A549 (cell line): ENCODE data around the gene SARDH. TPM values are rescaled to one million over a fixed set of nuclear protein-coding genes. Genes with fewer than 3 reads are reported as not detected.

ENCODE experiments used
- ATAC-seq, 2 experiments: fragments of 200-7000 bp in 1 of 2; fragments of >200 bp in 1 of 2; cut with Nextera tagmentation in 1 of 2; cut with Tn5 transposase in 1 of 2; 3 replicates each; pipeline versions ENCODE4 v1.8.0 to v1.9.1; 2018 to 2020; ENCODE audit warnings: mild to moderate bottlenecking in 1 of 2, moderate library complexity in 1 of 2
- CTCF ChIA-PET: fragments of 300-600 bp; sonication (Branson Sonifier 250); formaldehyde crosslinking; extraction: SDS; loops from one replicate; lab custom pipeline; 2021; ENCODE audit warnings: antibody characterized with exemption, inconsistent platforms; lab: Yijun Ruan, JAX
- POLR2A ChIA-PET: fragments of 350-600 bp; formaldehyde crosslinking; extraction: SDS; loops from one replicate; lab custom pipeline; 2021; ENCODE audit warnings: antibody characterized with exemption, inconsistent platforms; lab: Yijun Ruan, JAX
- DNase-seq, 2 experiments: peaks; one replicate each; pipeline versions ENCODE4 v3.0.0 to v3.0.0-alpha.2; 2011 to 2016; ENCODE audit warnings: low read depth in 1 of 2, low spot score in 1 of 2
- FAIRE-seq: peaks from 2 replicates; lab custom pipeline; 2011; peaks lifted over from hg19 to GRCh38; lab: Jason Lieb, UNC
- H3K27ac ChIP-seq, 2 experiments: fragments of >200 bp; sonication (Bioruptor Twin); formaldehyde crosslinking; 3 replicates each; pipeline ENCODE4 v1.5.1; 2016 to 2017
- H3K4me1 ChIP-seq: fragments of >200 bp; sonication (Bioruptor Twin); formaldehyde crosslinking; 3 replicates; pipeline ENCODE4 v1.6.1; 2016
- H3K4me2 ChIP-seq: fragments of >200 bp; sonication (Bioruptor Twin); formaldehyde crosslinking; 3 replicates; pipeline ENCODE4 v1.6.1; 2016
- H3K4me3 ChIP-seq: fragments of >200 bp; sonication (Bioruptor Twin); formaldehyde crosslinking; 3 replicates; pipeline ENCODE4 v1.5.1; 2016
- H3K9me3 ChIP-seq: fragments of >200 bp; sonication (Bioruptor Twin); formaldehyde crosslinking; 3 replicates; pipeline ENCODE4 v1.6.1; 2016
- ATOH8 ChIP-seq: fragments of 250-450 bp; sonication (Bioruptor Pico); IDR thresholded peaks from 2 replicates; pipeline ENCODE4 v1.5.0; 2020; ENCODE audit warnings: low read depth, mild to moderate bottlenecking, moderate library complexity
- CBX2 ChIP-seq: fragments of 200-600 bp; sonication (generic); IDR thresholded peaks from 2 replicates; pipeline ENCODE4 v1.6.1; 2016; ENCODE audit warnings: low read depth, mild to moderate bottlenecking, borderline replicate concordance
- CHD4 ChIP-seq: fragments of 200-600 bp; sonication (generic); IDR thresholded peaks from 2 replicates; pipeline ENCODE4 v1.6.1; 2016; ENCODE audit warnings: antibody characterized with exemption, mild to moderate bottlenecking, borderline replicate concordance
- E2F6 ChIP-seq: IDR thresholded peaks from 2 replicates; pipeline ENCODE4 v1.6.1; 2012; ENCODE audit warnings: low read depth, borderline replicate concordance
- EHF ChIP-seq: fragments of 250-450 bp; sonication (Bioruptor Pico); IDR thresholded peaks from 2 replicates; pipeline ENCODE4 v1.5.0; 2020; ENCODE audit warnings: mild to moderate bottlenecking
- EHMT2 ChIP-seq: fragments of 200-600 bp; sonication (generic); IDR thresholded peaks from 2 replicates; pipeline ENCODE4 v1.6.1; 2016; ENCODE audit warnings: antibody characterized with exemption, low read depth, mild to moderate bottlenecking, moderate library complexity
- ESRRA ChIP-seq: fragments of 150-350 bp; IDR thresholded peaks from 2 replicates; pipeline ENCODE4 v1.6.1; 2014; ENCODE audit warnings: mild to moderate bottlenecking, low read length, borderline replicate concordance
- FOSB ChIP-seq: fragments of 250-450 bp; sonication (Bioruptor Pico); IDR thresholded peaks from 2 replicates; pipeline ENCODE4 v1.5.0; 2020; ENCODE audit warnings: mild to moderate bottlenecking, moderate library complexity
- FOSL2 ChIP-seq, 2 experiments: fragments of 450-650 bp in 1 of 2; fragments of >200 bp in 1 of 2; sonication (Bioruptor Twin) in 1 of 2; formaldehyde crosslinking; IDR thresholded peaks; 2 replicates each; pipeline versions ENCODE4 v1.5.0 to v1.6.1; 2016 to 2020; ENCODE audit warnings: mild to moderate bottlenecking in 1 of 2, moderate library complexity in 1 of 2
- GATA3 ChIP-seq: IDR thresholded peaks from 2 replicates; pipeline ENCODE4 v1.6.1; 2012; ENCODE audit warnings: borderline replicate concordance
- HES2 ChIP-seq: fragments of >200 bp; sonication (Bioruptor Twin); formaldehyde crosslinking; IDR thresholded peaks from 2 replicates; pipeline ENCODE4 v1.6.1; 2016
- HMGXB4 ChIP-seq: fragments of 250-450 bp; sonication (Bioruptor Pico); IDR thresholded peaks from 2 replicates; pipeline ENCODE4 v1.5.0; 2021; ENCODE audit warnings: mild to moderate bottlenecking, moderate library complexity, borderline replicate concordance
- HOXA7 ChIP-seq: fragments of 250-450 bp; sonication (Bioruptor Pico); IDR thresholded peaks from 2 replicates; pipeline ENCODE4 v1.5.0; 2020; ENCODE audit warnings: mild to moderate bottlenecking, moderate library complexity
- JUN ChIP-seq, 2 experiments: fragments of >200 bp; sonication (Bioruptor Twin); formaldehyde crosslinking; IDR thresholded peaks; 2 replicates in 1 of 2; 3 replicates in 1 of 2; pipeline ENCODE4 v1.6.1; 2016 to 2017
- KDM5A ChIP-seq: fragments of 200-600 bp; sonication (generic); IDR thresholded peaks from 2 replicates; pipeline ENCODE4 v1.6.1; 2016; ENCODE audit warnings: antibody characterized with exemption, mild to moderate bottlenecking
- MAFK ChIP-seq: fragments of 450-650 bp; IDR thresholded peaks from 2 replicates; pipeline ENCODE4 v1.6.1; 2014; ENCODE audit not compliant: partially characterized antibody
- MYC ChIP-seq: IDR thresholded peaks from 2 replicates; pipeline ENCODE4 v1.6.1; 2012; ENCODE audit warnings: mild to moderate bottlenecking, inconsistent platforms, low read length, improper control_type of control experiment, borderline replicate concordance
- NR3C1 ChIP-seq: fragments of >200 bp; sonication (Bioruptor Twin); formaldehyde crosslinking; IDR thresholded peaks from 3 replicates; pipeline ENCODE4 v1.6.1; 2017
- RCOR1 ChIP-seq: fragments of 150-350 bp; IDR thresholded peaks from 2 replicates; pipeline ENCODE4 v1.6.1; 2014; ENCODE audit warnings: antibody characterized with exemption, low read length, low read depth
- RNF2 ChIP-seq: fragments of 200-600 bp; sonication (generic); IDR thresholded peaks from 2 replicates; pipeline ENCODE4 v1.6.1; 2016; ENCODE audit warnings: low read depth, mild to moderate bottlenecking, antibody characterized with exemption, moderate library complexity, borderline replicate concordance
- USF2 ChIP-seq: fragments of 450-650 bp; IDR thresholded peaks from 2 replicates; pipeline ENCODE4 v1.6.1; 2014; ENCODE audit warnings: antibody characterized with exemption
- ZC3H11A ChIP-seq: fragments of 450-650 bp; IDR thresholded peaks from 2 replicates; pipeline ENCODE4 v1.6.1; 2014; ENCODE audit warnings: antibody characterized with exemption, mild to moderate bottlenecking
- ZFP36 ChIP-seq: fragments of 450-650 bp; IDR thresholded peaks from 2 replicates; pipeline ENCODE4 v1.6.1; 2014; ENCODE audit warnings: borderline replicate concordance; ENCODE audit not compliant: partially characterized antibody
- ZSCAN20 ChIP-seq: fragments of 250-450 bp; sonication (Bioruptor Pico); IDR thresholded peaks from 2 replicates; pipeline ENCODE4 v1.8.0; 2022; ENCODE audit warnings: mild to moderate bottlenecking, moderate library complexity
- WGBS: methylation state at CpG from one replicate; pipeline ENCODE4 v1.1.6; 2017; ENCODE audit errors: missing lambda C conversion rate; 5-methylcytosine and 5-hydroxymethylcytosine counted together
- polyA plus RNA-seq, 4 experiments: library from polyadenylated mRNA; depleted of rRNA in 3 of 4; stranded (reverse); fragments of >200 nt; fragmentation: RNase III in 1 of 4; extraction: RNeasy Plus Mini Kit Qiagen cat#74134 plus additional on column Dnase treatment in 1 of 4; gene quantifications; 2 replicates in 3 of 4; 3 replicates in 1 of 4; pipeline ENCODE4 v1.2.3, GENCODE V29; 2011 to 2017

SARDH gene
- polyA plus RNA-seq, 2 of the 4 experiments (the other 2 are of a cell fraction), result 0.08 TPM; not detected in 1

- TF ChIP-seq ZC3H11A (no peak), HOXA7 (no peak)
Observed at GRCh38 chr9:133700819-133701320, 37.3 kb downstream of the SARDH start (continued).

- H3K9me3 ChIP-seq, result no peaks in the 10 kb centered on the region
- WGBS, result 35% methylated on average over 6 of the region's 6 CpGs
- FAIRE-seq (no peak), ATAC-seq (no peak), DNase-seq (no peak)
- TF ChIP-seq HES2 (no peak), ESRRA (no peak), ZSCAN20 (no peak)
- no peak overlapping the region for H3K27ac ChIP-seq
- H3K4me3 ChIP-seq, result no peak overlapping the region
- POLR2A ChIA-PET, result no interaction called here
- CTCF ChIA-PET, result no interaction called here
- no peak overlapping the region for H3K4me2 ChIP-seq
- H3K4me1 ChIP-seq, result no peaks in the 10 kb centered on the region
Observed at GRCh38 chr9:133699546-133699945, 38.6 kb downstream of the SARDH start.

- WGBS, result 50% methylated on average over 11 of the region's 12 CpGs
- CTCF ChIA-PET, result interaction anchor here (1.2 kb wide), 1 partner anchor 47 kb away, joined by 4 read pairs; no protein-coding TSS in a partner anchor
- no peak for FAIRE-seq
- Histone ChIP-seq H3K4me2 (no peak overlapping the region), H3K9me3 (no peaks in the 10 kb centered on the region), H3K4me1 (0 out of 3 replicates have a peak, but pooled peaks cover 5% of the 10 kb centered on the region)
- TF ChIP-seq EHF (no peak), KDM5A (no peak), CBX2 (no peak), MAFK (no peak), E2F6 (no peak), USF2 (no peak), HMGXB4 (CRISPR knock-in tag) (no peak), RNF2 (no peak), FOSB (CRISPR knock-in tag) (no peak), EHMT2 (no peak)
- TF ChIP-seq, all 56 proteins: peak for 0
- DNase-seq (no peak), ATAC-seq (no peak)
- POLR2A ChIA-PET, result no interaction called here
- Histone ChIP-seq H3K4me3 (no peak overlapping the region), H3K27ac (no peak overlapping the region)
Observed at GRCh38 chr9:133696071-133696472, 42.1 kb downstream of the SARDH start.

GRCh38 chr9:133694686-133695085 lies 43.5 kb downstream of the SARDH start:
- Histone ChIP-seq H3K4me1 (0 out of 3 replicates have a peak, but pooled peaks cover 5% of the 10 kb centered on the region), H3K4me2 (no peak overlapping the region), H3K4me3 (no peak overlapping the region), H3K9me3 (no peaks in the 10 kb centered on the region), H3K27ac (no peak overlapping the region)
- 26% methylated on average over 3 of the region's 3 CpGs for WGBS
- ATAC-seq (no peak), DNase-seq (no peak), FAIRE-seq (no peak)
- CTCF ChIA-PET, result no interaction called here
- POLR2A ChIA-PET, result no interaction called here
- TF ChIP-seq MYC (no peak), ATOH8 (CRISPR knock-in tag) (no peak), E2F6 (no peak), EHMT2 (no peak), ZFP36 (no peak), GATA3 (no peak), JUN (IDR thresholded peaks at IDR 0.05) (no peak), HES2 (no peak), RCOR1 (no peak), NR3C1 (no peak), ZSCAN20 (no peak), CHD4 (no peak), FOSL2 (IDR thresholded peaks at IDR 0.05) (no peak), FOSL2 (CRISPR knock-in tag; IDR thresholded peaks at IDR 0.05) (no peak)
